Measurements from ENCODE around the gene PTPRA. TPM values are rescaled to one million over a fixed set of nuclear protein-coding genes. Genes with fewer than 3 reads are reported as not detected.

PTPRA gene
- total and polyA plus RNA-seq, 10 of the 15 experiments (the other 5 are each of a cell fraction or from before 2014, with no cell fraction given): 3.9 to 62.1 (median 34.6) TPM

GRCh38 chr20:2930538-2930937 is 57.3 kb downstream of the PTPRA start (continued):
- TF ChIP-seq HDAC6 (IDR thresholded peaks at IDR 0.05; ENCODE audit: unreplicated experiment): no peak

- CTCF ChIA-PET: no interaction called here
- Histone ChIP-seq H2AFZ (ENCODE audit: control insufficient read depth, low read depth, low read length) (no peak overlapping the region), H3K9ac (ENCODE audit: control insufficient read depth, insufficient read depth, low read length) (no peak overlapping the region), H3K9me3 (replicated peaks; ENCODE audit: control insufficient read depth, insufficient read depth, low read length) (no peaks in the 10 kb centered on the region), H3K4me2 (ENCODE audit: control insufficient read depth, insufficient read depth) (no peak overlapping the region), H3K79me2 (ENCODE audit: control insufficient read depth, insufficient read depth, low read length) (no peaks in the 10 kb centered on the region; the same call in 1 of the 2 replicates), H3K4me3 (no peak overlapping the region), H3K36me3 (ENCODE audit: control insufficient read depth in 2 of 2, insufficient read depth in 2 of 2, low read length in 1 of 2) (no peaks in the 10 kb centered on the region), H3K27ac (ENCODE audit: control insufficient read depth, insufficient read depth) (no peak overlapping the region), H3K27me3 (replicated peaks in 1 of 2; ENCODE audit: control insufficient read depth in 2 of 2, insufficient read depth in 2 of 2, low read length in 1 of 2) (no peaks in the 10 kb centered on the region), H3K4me1 (ENCODE audit: control insufficient read depth, insufficient read depth, low read length) (no peaks in the 10 kb centered on the region), H4K20me1 (ENCODE audit: control insufficient read depth, insufficient read depth) (no peaks in the 10 kb centered on the region)
- intact Hi-C loops (cut with micrococcal nuclease; ENCODE audit: unreplicated experiment): no loop called here
- POLR2A ChIA-PET: no interaction called here
- SMC1A ChIA-PET (ENCODE audit: uncharacterized antibody, unreplicated experiment): interaction anchor here (1.5 to 1.6 kb wide), 2 partner anchors 14 to 28 kb away, joined by 3 to 4 read pairs; no protein-coding TSS in a partner anchor
- no TSS peak for BruUV-seq (replicated peaks)
- in situ Hi-C loops (cut with MboI): no loop called here
- TF ChIP-seq CBX5 (IDR thresholded peaks at IDR 0.05; ENCODE audit: low read depth) (no peak), RUNX3 (IDR thresholded peaks at IDR 0.05; ENCODE audit: low read length) (no peak), NFXL1 (IDR thresholded peaks at IDR 0.05; ENCODE audit: borderline replicate concordance) (no peak), HDAC2 (IDR thresholded peaks at IDR 0.05) (no peak), SRF (IDR thresholded peaks at IDR 0.05; ENCODE audit: low read depth in 2 of 2, low read length in 2 of 2) (no peak), ZNF622 (IDR thresholded peaks at IDR 0.05) (no peak), SMAD5 (IDR thresholded peaks at IDR 0.05; ENCODE audit: low read depth) (no peak), NFIC (IDR thresholded peaks at IDR 0.05; ENCODE audit: low read depth, low read length) (no peak), BRCA1 (IDR thresholded peaks at IDR 0.05; ENCODE audit: low read depth, low read length) (no peak)
- FAIRE-seq: peak; percentile 52
- no peak for ATAC-seq
- RAD21 ChIA-PET (ENCODE audit: unreplicated experiment): interaction anchor here (1.4 kb wide), 1 partner anchor 44 kb away, joined by 3 read pairs; no protein-coding TSS in a partner anchor
- no peak for DNase-seq (ENCODE audit: low read depth, low spot score)
Measured at GRCh38 chr20:2932498-2932897, 59.2 kb downstream of the PTPRA start.
